Lung (tissue), 12 donors: Measurements from ENCODE around the gene HMCN2. TPM values are rescaled to one million over a fixed set of nuclear protein-coding genes. Genes with fewer than 3 reads are reported as not detected.

ENCODE experiments used
- ATAC-seq: fragments of 200-7000 bp; cut with Tn5 transposase; one replicate; pipeline ENCODE4 v1.9.1; 2020; ENCODE audit warnings: moderate number of reproducible peaks; ENCODE audit not compliant: insufficient read depth, low FRiP score
- DNase-seq, 3 donors: peaks; one replicate each; pipeline ENCODE4 v3.0.0-alpha.2; 2013 to 2017
- H3K27ac ChIP-seq, 2 donors: one replicate each; pipeline ENCODE4 v1.5.1; 2013; ENCODE audit warnings: mild to moderate bottlenecking in 2 of 2, moderate library complexity in 2 of 2, control low read depth in 1 of 2, inconsistent platforms in 1 of 2, low read depth in 1 of 2, low read length in 1 of 2
- H3K27me3 ChIP-seq, 3 donors: one replicate each; pipeline ENCODE4 v1.5.1; 2013; ENCODE audit warnings: low read length in 2 of 3; ENCODE audit not compliant: control insufficient read depth in 3 of 3, insufficient read depth in 3 of 3
- H3K36me3 ChIP-seq, 4 donors: one replicate each; pipeline ENCODE4 v1.5.1; 2013; ENCODE audit warnings: low read length in 4 of 4, mild to moderate bottlenecking in 1 of 4, moderate library complexity in 1 of 4; ENCODE audit not compliant: control insufficient read depth in 4 of 4, insufficient read depth in 4 of 4
- H3K4me1 ChIP-seq, 5 donors: one replicate each; pipeline ENCODE4 v1.5.1; 2013; ENCODE audit warnings: low read length in 5 of 5, mild to moderate bottlenecking in 2 of 5, moderate library complexity in 1 of 5; ENCODE audit not compliant: control insufficient read depth in 5 of 5, insufficient read depth in 5 of 5
- H3K4me3 ChIP-seq: one replicate; pipeline ENCODE4 v1.5.1; 2013; ENCODE audit warnings: mild to moderate bottlenecking, control low read depth, moderate library complexity
- H3K9ac ChIP-seq, 2 donors: one replicate each; pipeline ENCODE4 v1.5.1; 2013; ENCODE audit warnings: low read length in 2 of 2, control low read depth in 1 of 2; ENCODE audit not compliant: insufficient read depth in 1 of 2
- H3K9me3 ChIP-seq, 4 donors: one replicate each; pipeline ENCODE4 v1.5.1; 2013; ENCODE audit warnings: low read length in 3 of 4, mild to moderate bottlenecking in 1 of 4, moderate library complexity in 1 of 4; ENCODE audit not compliant: control insufficient read depth in 4 of 4, insufficient read depth in 3 of 4
- WGBS, 2 donors: extraction: QIAGEN DNeasy Blood & Tissue Kit; methylation state at CpG; one replicate each; pipeline ENCODE4 v1.1.7; 2013; 5-methylcytosine and 5-hydroxymethylcytosine counted together
- polyA plus RNA-seq, 2 donors: library from polyadenylated mRNA; stranded (reverse); fragments of 200-250 nt; gene quantifications; one replicate each; pipeline ENCODE4 v1.2.1, GENCODE V29; 2013
- total RNA-seq, 2 donors: library from RNA; depleted of rRNA in 1 of 2; stranded (reverse); fragments of >200 nt in 1 of 2; gene quantifications; one replicate each; pipeline ENCODE4 v1.2.1, GENCODE V29; 2014 to 2021
- TF ChIP-seq, protein P1 (sequence below): IDR thresholded peaks from 2 replicates; pipeline ENCODE4 v1.5.1; 2012; ENCODE audit warnings: mild to moderate bottlenecking; ENCODE audit errors: control extremely low read depth, extremely low read depth
- donor health status: control.
- donor health status: control.
- donor health status: Bipolar disorder and iron deficiency.
- donor health status: healthy.
- donor health status: DM: yes; HTN: yes; CAD: no.

The HMCN2 gene
- total and polyA plus RNA-seq, 4 donors, result 2.1 to 5.2 (median 3.7) TPM

- Histone ChIP-seq H3K36me3 (no peaks in the 10 kb centered on the region), H3K4me3 (no peak overlapping the region), H3K27me3 (no peaks in the 10 kb centered on the region), H3K9me3 (peaks cover 0 to 2% (median 0%) of the 10 kb centered on the region in 4 donors), H3K27ac (no peak overlapping the region), H3K4me1 (no peaks in the 10 kb centered on the region), H3K9ac (no peak overlapping the region)
- TF ChIP-seq, protein P1, sequence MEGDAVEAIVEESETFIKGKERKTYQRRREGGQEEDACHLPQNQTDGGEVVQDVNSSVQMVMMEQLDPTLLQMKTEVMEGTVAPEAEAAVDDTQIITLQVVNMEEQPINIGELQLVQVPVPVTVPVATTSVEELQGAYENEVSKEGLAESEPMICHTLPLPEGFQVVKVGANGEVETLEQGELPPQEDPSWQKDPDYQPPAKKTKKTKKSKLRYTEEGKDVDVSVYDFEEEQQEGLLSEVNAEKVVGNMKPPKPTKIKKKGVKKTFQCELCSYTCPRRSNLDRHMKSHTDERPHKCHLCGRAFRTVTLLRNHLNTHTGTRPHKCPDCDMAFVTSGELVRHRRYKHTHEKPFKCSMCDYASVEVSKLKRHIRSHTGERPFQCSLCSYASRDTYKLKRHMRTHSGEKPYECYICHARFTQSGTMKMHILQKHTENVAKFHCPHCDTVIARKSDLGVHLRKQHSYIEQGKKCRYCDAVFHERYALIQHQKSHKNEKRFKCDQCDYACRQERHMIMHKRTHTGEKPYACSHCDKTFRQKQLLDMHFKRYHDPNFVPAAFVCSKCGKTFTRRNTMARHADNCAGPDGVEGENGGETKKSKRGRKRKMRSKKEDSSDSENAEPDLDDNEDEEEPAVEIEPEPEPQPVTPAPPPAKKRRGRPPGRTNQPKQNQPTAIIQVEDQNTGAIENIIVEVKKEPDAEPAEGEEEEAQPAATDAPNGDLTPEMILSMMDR, result no peak
- ATAC-seq (no peak), DNase-seq (no peak)
- 88 to 90% methylated on average over 11 of the region's 11 CpGs for WGBS, 2 donors
Measured at GRCh38 chr9:130385257-130385656, 119.7 kb downstream of the HMCN2 start.

- ATAC-seq (no peak), DNase-seq (no peak)
- H3K4me3 ChIP-seq, result no peak overlapping the region
- no peaks in the 10 kb centered on the region for H3K27me3 ChIP-seq
- H3K36me3 ChIP-seq, result no peaks in the 10 kb centered on the region
- 82 to 86% methylated on average over 8 of the region's 8 CpGs for WGBS, 2 donors
- no peak overlapping the region for H3K27ac ChIP-seq
- no peaks in the 10 kb centered on the region for H3K4me1 ChIP-seq
- peaks cover 0 to 2% (median 0%) of the 10 kb centered on the region in 4 donors for H3K9me3 ChIP-seq
- TF ChIP-seq, protein P1, result no peak
- H3K9ac ChIP-seq, result no peak overlapping the region
Measured at GRCh38 chr9:130387398-130387797, 121.8 kb downstream of the HMCN2 start.

- Histone ChIP-seq H3K9me3 (peaks cover 0 to 2% (median 0%) of the 10 kb centered on the region in 4 donors), H3K36me3 (no peaks in the 10 kb centered on the region), H3K27me3 (no peaks in the 10 kb centered on the region), H3K27ac (no peak overlapping the region), H3K4me1 (no peaks in the 10 kb centered on the region), H3K9ac (no peak overlapping the region), H3K4me3 (no peak overlapping the region)
- WGBS, 2 donors, result 86 to 93% methylated on average over 4 of the region's 4 CpGs
- TF ChIP-seq, protein P1, result no peak
- DNase-seq (no peak), ATAC-seq (no peak)
Measured at GRCh38 chr9:130387905-130388304, 122.3 kb downstream of the HMCN2 start.

GRCh38 chr9:130390390-130390789 is 124.8 kb downstream of the HMCN2 start:
- Histone ChIP-seq H3K27me3 (no peaks in the 10 kb centered on the region), H3K4me1 (no peaks in the 10 kb centered on the region), H3K36me3 (no peaks in the 10 kb centered on the region), H3K4me3 (no peak overlapping the region), H3K27ac (no peak overlapping the region), H3K9ac (no peak overlapping the region), H3K9me3 (no peaks in the 10 kb centered on the region)
- TF ChIP-seq, protein P1, result no peak
- no peak for DNase-seq
- 68 to 75% methylated on average over 7 of the region's 7 CpGs for WGBS, 2 donors
- no peak for ATAC-seq
